Measurements from ENCODE around the gene ETV6.

Gene ETV6

GRCh38 chr12:11757095-11757494 is 107.6 kb downstream of the ETV6 start:
- Mint-ChIP-seq H3K4me1 (ENCODE audit: low read depth) (peaks cover 6% of the 10 kb centered on the region), H3K36me3 (ENCODE audit: low read depth) (peaks cover 15% of the 10 kb centered on the region), H3K27ac (no peak overlapping the region), H3K9me3 (no peaks in the 10 kb centered on the region), H3K4me3 (no peak overlapping the region), H3K27me3 (ENCODE audit: low read depth) (no peaks in the 10 kb centered on the region)
- DNase-seq (ENCODE audit: low spot score): no peak

- Mint-ChIP-seq H3K27me3 (ENCODE audit: low read depth) (no peaks in the 10 kb centered on the region), H3K9me3 (no peaks in the 10 kb centered on the region), H3K27ac (no peak overlapping the region), H3K4me3 (no peak overlapping the region), H3K4me1 (ENCODE audit: low read depth) (peaks cover 9% of the 10 kb centered on the region), H3K36me3 (ENCODE audit: low read depth) (peaks cover 15% of the 10 kb centered on the region)
- no peak for DNase-seq (ENCODE audit: low spot score)
Measured at GRCh38 chr12:11757531-11757930, 108.1 kb downstream of the ETV6 start.

- Mint-ChIP-seq H3K36me3 (ENCODE audit: low read depth) (peaks cover 15% of the 10 kb centered on the region), H3K27ac (no peak overlapping the region), H3K27me3 (ENCODE audit: low read depth) (no peaks in the 10 kb centered on the region), H3K4me1 (ENCODE audit: low read depth) (peaks cover 12% of the 10 kb centered on the region), H3K4me3 (no peak overlapping the region), H3K9me3 (no peaks in the 10 kb centered on the region)
- no peak for DNase-seq (ENCODE audit: low spot score)
Measured at GRCh38 chr12:11758087-11758486, 108.6 kb downstream of the ETV6 start.

- no peak overlapping the region for H3K4me3 Mint-ChIP-seq
- H3K36me3 Mint-ChIP-seq (ENCODE audit: low read depth): peaks cover 13% of the 10 kb centered on the region
- no peak overlapping the region for H3K27ac Mint-ChIP-seq
- no peaks in the 10 kb centered on the region for H3K27me3 Mint-ChIP-seq (ENCODE audit: low read depth)
- peaks cover 13% of the 10 kb centered on the region for H3K4me1 Mint-ChIP-seq (ENCODE audit: low read depth)
- no peaks in the 10 kb centered on the region for H3K9me3 Mint-ChIP-seq
- DNase-seq (ENCODE audit: low spot score): no peak
Measured at GRCh38 chr12:11758510-11759493, 109.3 kb downstream of the ETV6 start.

GRCh38 chr12:11759494-11759878 is 110.0 kb downstream of the ETV6 start:
- peaks cover 15% of the 10 kb centered on the region for H3K4me1 Mint-ChIP-seq (ENCODE audit: low read depth)
- H3K27ac Mint-ChIP-seq: no peak overlapping the region
- no peaks in the 10 kb centered on the region for H3K27me3 Mint-ChIP-seq (ENCODE audit: low read depth)
- peaks cover 12% of the 10 kb centered on the region for H3K36me3 Mint-ChIP-seq (ENCODE audit: low read depth)
- no peaks in the 10 kb centered on the region for H3K9me3 Mint-ChIP-seq
- no peak for DNase-seq (ENCODE audit: low spot score)
- H3K4me3 Mint-ChIP-seq: no peak overlapping the region

GRCh38 chr12:11759899-11760298 is 110.4 kb downstream of the ETV6 start:
- Mint-ChIP-seq H3K4me3 (no peak overlapping the region), H3K4me1 (ENCODE audit: low read depth) (peaks cover 16% of the 10 kb centered on the region), H3K9me3 (no peaks in the 10 kb centered on the region), H3K27me3 (ENCODE audit: low read depth) (no peaks in the 10 kb centered on the region), H3K36me3 (ENCODE audit: low read depth) (peaks cover 9% of the 10 kb centered on the region), H3K27ac (no peak overlapping the region)
- DNase-seq (ENCODE audit: low spot score): no peak

- no peak for DNase-seq (ENCODE audit: low spot score)
- Mint-ChIP-seq H3K27ac (no peak overlapping the region), H3K9me3 (no peaks in the 10 kb centered on the region), H3K4me1 (ENCODE audit: low read depth) (peaks cover 35% of the 10 kb centered on the region), H3K36me3 (ENCODE audit: low read depth) (peaks cover 6% of the 10 kb centered on the region), H3K4me3 (no peak overlapping the region), H3K27me3 (ENCODE audit: low read depth) (no peaks in the 10 kb centered on the region)
Measured at GRCh38 chr12:11761869-11762567, 112.5 kb downstream of the ETV6 start.

- Mint-ChIP-seq H3K4me3 (no peak overlapping the region), H3K4me1 (ENCODE audit: low read depth) (peaks cover 43% of the 10 kb centered on the region), H3K27me3 (ENCODE audit: low read depth) (no peaks in the 10 kb centered on the region), H3K36me3 (ENCODE audit: low read depth) (peaks cover 6% of the 10 kb centered on the region), H3K27ac (no peak overlapping the region), H3K9me3 (no peaks in the 10 kb centered on the region)
- DNase-seq (ENCODE audit: low spot score): no peak
Measured at GRCh38 chr12:11762723-11763326, 113.4 kb downstream of the ETV6 start.

- peaks cover 4% of the 10 kb centered on the region for H3K36me3 Mint-ChIP-seq (ENCODE audit: low read depth)
- H3K27me3 Mint-ChIP-seq (ENCODE audit: low read depth): no peaks in the 10 kb centered on the region
- no peaks in the 10 kb centered on the region for H3K9me3 Mint-ChIP-seq
- H3K4me3 Mint-ChIP-seq: no peak overlapping the region
- H3K27ac Mint-ChIP-seq: no peak overlapping the region
- peaks cover 43% of the 10 kb centered on the region for H3K4me1 Mint-ChIP-seq (ENCODE audit: low read depth)
- DNase-seq (ENCODE audit: low spot score): no peak
Measured at GRCh38 chr12:11763760-11764520, 114.5 kb downstream of the ETV6 start.

- H3K27me3 Mint-ChIP-seq (ENCODE audit: low read depth): no peaks in the 10 kb centered on the region
- peaks cover 50% of the 10 kb centered on the region for H3K4me1 Mint-ChIP-seq (ENCODE audit: low read depth)
- no peak overlapping the region for H3K4me3 Mint-ChIP-seq
- H3K36me3 Mint-ChIP-seq (ENCODE audit: low read depth): peaks cover 3% of the 10 kb centered on the region
- no peak for DNase-seq (ENCODE audit: low spot score)
- no peaks in the 10 kb centered on the region for H3K9me3 Mint-ChIP-seq
- no peak overlapping the region for H3K27ac Mint-ChIP-seq
Measured at GRCh38 chr12:11764837-11765236, 115.4 kb downstream of the ETV6 start.

- peaks cover 56% of the 10 kb centered on the region for H3K4me1 Mint-ChIP-seq (ENCODE audit: low read depth)
- H3K9me3 Mint-ChIP-seq: no peaks in the 10 kb centered on the region
- H3K4me3 Mint-ChIP-seq: peak overlapping the region; percentile 74
- H3K27ac Mint-ChIP-seq: peak overlapping the region; percentile 77
- H3K27me3 Mint-ChIP-seq (ENCODE audit: low read depth): no peaks in the 10 kb centered on the region
- peaks cover 4% of the 10 kb centered on the region for H3K36me3 Mint-ChIP-seq (ENCODE audit: low read depth)
- DNase-seq (ENCODE audit: low spot score): no peak
Measured at GRCh38 chr12:11765421-11765816, 115.9 kb downstream of the ETV6 start.

GRCh38 chr12:11765817-11766794 is 116.6 kb downstream of the ETV6 start:
- Mint-ChIP-seq H3K36me3 (ENCODE audit: low read depth) (peaks cover 8% of the 10 kb centered on the region), H3K27ac (peak overlapping the region; percentile 77), H3K27me3 (ENCODE audit: low read depth) (no peaks in the 10 kb centered on the region), H3K4me1 (ENCODE audit: low read depth) (peaks cover 59% of the 10 kb centered on the region), H3K9me3 (no peaks in the 10 kb centered on the region), H3K4me3 (peak overlapping the region; percentile 74)
- DNase-seq (ENCODE audit: low spot score): peak; percentile 72

Data from T-helper 2 cell treated with Interferon-gamma antibody and Interleukin-4, amounts not matched to agents 5 μg/mL and 100 μg/mL, for 36 hours (primary cell).